H1 (cell line): ENCODE measurements around the gene PRKCA. TPM values are rescaled to one million over a fixed set of nuclear protein-coding genes. Genes with fewer than 3 reads are reported as not detected.

Source experiments
- CTCF ChIA-PET: fragments of 300-600 bp; sonication (Branson Sonifier 250); formaldehyde crosslinking; loops from one replicate; lab custom pipeline; 2021; ENCODE audit not compliant: partially characterized antibody; lab: Charles Lee
- POLR2A ChIA-PET: fragments of 300-600 bp; sonication (Branson Sonifier 250); formaldehyde crosslinking; loops from one replicate; lab custom pipeline; 2021; ENCODE audit warnings: inconsistent platforms; ENCODE audit not compliant: partially characterized antibody; lab: Charles Lee
- DNase-seq, 2 experiments: peaks; one replicate each; pipeline versions ENCODE4 v3.0.0 to v3.0.0-alpha.2; 2010 to 2022; ENCODE audit warnings: low spot score in 2 of 2, low read depth in 1 of 2, mixed read lengths in 1 of 2
- FAIRE-seq: peaks from 2 replicates; lab custom pipeline; 2011; peaks lifted over from hg19 to GRCh38; lab: Jason Lieb, UNC
- H2AFZ ChIP-seq: 2 replicates; pipeline ENCODE4 v1.8.1; 2012; ENCODE audit warnings: low read length, inconsistent platforms
- H2AK5ac ChIP-seq: 2 replicates; pipeline ENCODE4 v1.6.1; 2013; ENCODE audit warnings: low read depth, low read length
- H2BK120ac ChIP-seq: replicated peaks from 2 replicates; pipeline ENCODE3; 2013; ENCODE audit warnings: low read depth, low read length, inconsistent platforms
- H2BK12ac ChIP-seq: 2 replicates; pipeline ENCODE4 v1.6.1; 2013; ENCODE audit warnings: low read depth, low read length
- H2BK15ac ChIP-seq: 2 replicates; pipeline ENCODE4 v1.6.1; 2013; ENCODE audit warnings: low read length
- H2BK20ac ChIP-seq: 2 replicates; pipeline ENCODE4 v1.6.1; 2013; ENCODE audit warnings: low read length
- H2BK5ac ChIP-seq: 2 replicates; pipeline ENCODE4 v1.6.1; 2013; ENCODE audit warnings: low read depth, low read length
- H3K14ac ChIP-seq: 2 replicates; pipeline ENCODE4 v1.6.1; 2013; ENCODE audit warnings: inconsistent platforms; ENCODE audit not compliant: insufficient read length
- H3K18ac ChIP-seq: 2 replicates; pipeline ENCODE4 v1.6.1; 2013; ENCODE audit warnings: low read length; ENCODE audit errors: extremely low read depth
- H3K23ac ChIP-seq: 2 replicates; pipeline ENCODE4 v1.6.1; 2013; ENCODE audit warnings: inconsistent platforms; ENCODE audit not compliant: insufficient read length
- H3K23me2 ChIP-seq: 2 replicates; pipeline ENCODE4 v1.6.1; 2013; ENCODE audit warnings: low read depth, low read length
- H3K27ac ChIP-seq: 2 replicates; pipeline ENCODE4 v1.6.1; 2011; ENCODE audit warnings: low read depth, low read length, inconsistent platforms
- H3K27me3 ChIP-seq, 4 experiments: replicated peaks in 1 of 4; 1 replicate in 1 of 4; 2 replicates in 3 of 4; pipeline versions ENCODE4 v1.6.1 to v1.8.1; 2011 to 2013; ENCODE audit warnings: low read length in 3 of 4, mild to moderate bottlenecking in 3 of 4, inconsistent platforms in 2 of 4, mixed read lengths in 2 of 4, moderate library complexity in 1 of 4; ENCODE audit not compliant: control insufficient read depth in 3 of 4, insufficient read depth in 3 of 4; ENCODE audit errors: extremely low read depth in 1 of 4
- H3K36me3 ChIP-seq, 4 experiments: 2 replicates each; pipeline versions ENCODE4 v1.6.1 to v1.8.1; 2011 to 2013; ENCODE audit warnings: mild to moderate bottlenecking in 4 of 4, low read length in 3 of 4, moderate library complexity in 2 of 4, control low read depth in 1 of 4, inconsistent platforms in 1 of 4; ENCODE audit not compliant: insufficient read depth in 4 of 4, control insufficient read depth in 2 of 4
- H3K4ac ChIP-seq: replicated peaks from 2 replicates; pipeline ENCODE3; 2013; ENCODE audit warnings: low read length, low read depth, mixed read lengths, inconsistent platforms; ENCODE audit not compliant: insufficient read length
- H3K4me1 ChIP-seq, 4 experiments: replicated peaks in 1 of 4; 1 replicate in 1 of 4; 2 replicates in 3 of 4; pipeline versions ENCODE4 v1.6.1 to v1.8.1; 2011 to 2013; ENCODE audit warnings: low read length in 3 of 4, inconsistent platforms in 2 of 4, mixed read lengths in 1 of 4; ENCODE audit not compliant: insufficient read depth in 4 of 4, control insufficient read depth in 3 of 4
- H3K4me2 ChIP-seq, 2 experiments: 2 replicates each; pipeline versions ENCODE4 v1.6.1 to v1.8.1; 2011 to 2013; ENCODE audit warnings: low read depth in 2 of 2, low read length in 2 of 2, control low read depth in 1 of 2, inconsistent platforms in 1 of 2, mild to moderate bottlenecking in 1 of 2; ENCODE audit not compliant: insufficient read depth in 1 of 2
- H3K4me3 ChIP-seq, 4 experiments: fragments of 200-600, 300-600 bp in 1 of 4; sonication (generic), shearing (Covaris generic), sonication (Bioruptor Twin) in 1 of 4; 2 replicates each; pipeline versions ENCODE4 v1.5.1 to v1.8.1; 2011 to 2016; ENCODE audit warnings: low read length in 4 of 4, low read depth in 3 of 4, control low read depth in 2 of 4, inconsistent platforms in 2 of 4, mild to moderate bottlenecking in 2 of 4, mixed read lengths in 1 of 4, moderate library complexity in 1 of 4; ENCODE audit not compliant: insufficient read depth in 2 of 4; ENCODE audit errors: extremely low read depth in 1 of 4
- H3K56ac ChIP-seq: replicated peaks from 2 replicates; pipeline ENCODE3; 2013; ENCODE audit warnings: low read depth, mild to moderate bottlenecking, mixed read lengths, low read length, inconsistent platforms; ENCODE audit not compliant: insufficient read length
- H3K79me1 ChIP-seq: 2 replicates; pipeline ENCODE4 v1.6.1; 2013; ENCODE audit warnings: low read depth, low read length, control low read depth
- H3K79me2 ChIP-seq, 2 experiments: 2 replicates each; pipeline versions ENCODE4 v1.6.1 to v1.8.1; 2012 to 2013; ENCODE audit warnings: low read length in 2 of 2, mild to moderate bottlenecking in 2 of 2, inconsistent platforms in 1 of 2; ENCODE audit not compliant: insufficient read depth in 2 of 2, control insufficient read depth in 1 of 2
- H3K9ac ChIP-seq, 4 experiments: replicated peaks in 1 of 4; 1 replicate in 1 of 4; 2 replicates in 3 of 4; pipeline versions ENCODE4 v1.6.1 to v1.8.1; 2011 to 2013; ENCODE audit warnings: low read depth in 3 of 4, low read length in 3 of 4, control low read depth in 2 of 4, mild to moderate bottlenecking in 2 of 4, moderate library complexity in 2 of 4, inconsistent platforms in 1 of 4; ENCODE audit errors: extremely low read depth in 1 of 4
- H3K9me3 ChIP-seq, 2 experiments: 2 replicates each; pipeline versions ENCODE4 v1.6.1 to v1.8.1; 2012 to 2013; ENCODE audit warnings: mild to moderate bottlenecking in 2 of 2, moderate library complexity in 2 of 2, control low read depth in 1 of 2, inconsistent platforms in 1 of 2, low read depth in 1 of 2, low read length in 1 of 2, mixed read lengths in 1 of 2; ENCODE audit not compliant: insufficient read depth in 2 of 2
- H4K20me1 ChIP-seq, 2 experiments: replicated peaks in 1 of 2; 2 replicates each; pipeline versions ENCODE3 to v1.8.1; 2011 to 2013; ENCODE audit warnings: inconsistent platforms in 2 of 2, low read length in 2 of 2, mild to moderate bottlenecking in 1 of 2; ENCODE audit not compliant: insufficient read depth in 2 of 2, control insufficient read depth in 1 of 2
- H4K5ac ChIP-seq: 2 replicates; pipeline ENCODE4 v1.6.1; 2013; ENCODE audit warnings: low read length, low read depth, mixed read lengths, inconsistent platforms; ENCODE audit not compliant: insufficient read length
- H4K8ac ChIP-seq: 2 replicates; pipeline ENCODE4 v1.8.0; 2013; ENCODE audit warnings: mild to moderate bottlenecking, moderate library complexity, low read length, inconsistent platforms; ENCODE audit not compliant: insufficient read depth; ENCODE audit errors: extremely low read depth
- H4K91ac ChIP-seq: replicated peaks from 2 replicates; pipeline ENCODE3; 2013; ENCODE audit warnings: low read length, mixed read lengths, inconsistent platforms; ENCODE audit not compliant: insufficient read length
- KDM5A ChIP-seq: fragments of 200-600 bp; IDR thresholded peaks from 2 replicates; pipeline ENCODE4 v1.7.1; 2012; ENCODE audit warnings: mild to moderate bottlenecking, low read length, inconsistent platforms, mixed read lengths
- SAP30 ChIP-seq: fragments of 300-600 bp; sonication (generic); IDR thresholded peaks from 2 replicates; pipeline ENCODE4 v1.7.1; 2012; ENCODE audit warnings: low read length, moderate library complexity, mild to moderate bottlenecking, inconsistent platforms; ENCODE audit not compliant: insufficient read depth, insufficient replicate concordance
- polyA plus RNA-seq, 7 experiments: library from polyadenylated mRNA; depleted of rRNA in 3 of 7; stranded (reverse) in 5 of 7; unstranded in 2 of 7; fragments of >200 nt in 5 of 7; fragments of 200-250 nt in 2 of 7; gene quantifications; 1 replicate in 5 of 7; 2 replicates in 1 of 7; 4 replicates in 1 of 7; pipeline versions ENCODE4 v1.2.1 to v1.2.3, GENCODE V29; 2011 to 2013; ENCODE audit warnings: missing spikeins in 2 of 7, mixed read lengths in 2 of 7
- total RNA-seq: library from RNA; stranded (reverse); fragmentation: NEBNext Ultra II Directional; extraction: Animal tissue kit (Norgen Biotek cat#: 25700); gene quantifications from 2 replicates; pipeline ENCODE4 v1.2.1, GENCODE V29; 2021
- TF ChIP-seq, protein P1 (sequence below): IDR thresholded peaks from 2 replicates; pipeline ENCODE4 v1.6.1; 2012; ENCODE audit warnings: low read length, inconsistent platforms
- TF ChIP-seq, protein P2 (sequence below): IDR thresholded peaks from 2 replicates; pipeline ENCODE4 v1.6.1; 2011; ENCODE audit warnings: low read length, improper control_type of control experiment

PRKCA gene
- total and polyA plus RNA-seq, 2 of the 8 experiments (the other 6 are each of a cell fraction or from before 2014, with no cell fraction given) = 5.8 to 17.8 TPM

DNA sequence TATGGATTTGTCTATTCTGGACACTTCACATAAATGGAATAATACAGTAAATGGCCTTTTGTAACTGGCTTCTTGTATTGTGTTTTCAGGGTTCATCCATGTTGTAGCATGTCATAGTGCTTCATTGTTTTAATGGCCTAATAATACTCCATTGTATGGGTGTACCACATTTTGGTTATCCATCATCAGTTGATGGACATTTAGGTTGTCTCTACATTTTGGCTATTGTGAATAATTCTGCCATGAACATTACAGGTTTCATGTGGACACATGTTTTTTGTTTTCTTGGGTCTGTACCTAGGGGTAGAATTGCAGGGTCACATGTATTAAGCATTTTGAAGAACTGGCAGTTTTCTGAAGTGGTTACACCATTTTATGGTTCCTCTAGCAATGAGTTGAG lies 309.0 kb downstream of the PRKCA start:
- Histone ChIP-seq H3K79me1 (no peaks in the 10 kb centered on the region; the same call in 1 of the 2 replicates), H3K9ac (no peak overlapping the region), H2BK5ac (no peak overlapping the region), H4K20me1 (no peaks in the 10 kb centered on the region), H3K56ac (no peak overlapping the region), H3K27me3 (no peaks in the 10 kb centered on the region), H3K9me3 (peaks cover 2 to 6% of the 10 kb centered on the region in 2 experiments; a peak in 2 of 4 replicates), H3K4me1 (peaks cover 0 to 2% (median 0%) of the 10 kb centered on the region in 4 experiments; a peak in 1 of 7 replicates), H3K4ac (no peak overlapping the region), H3K18ac (no peak overlapping the region), H3K23me2 (no peaks in the 10 kb centered on the region), H3K79me2 (no peaks in the 10 kb centered on the region), H4K5ac (no peak overlapping the region), H4K8ac (no peak overlapping the region), H2BK20ac (no peak overlapping the region), H3K14ac (no peak overlapping the region), H2AFZ (no peak overlapping the region), H3K27ac (no peak overlapping the region), H3K4me2 (no peak overlapping the region), H3K23ac (no peak overlapping the region), H3K36me3 (no peaks in the 10 kb centered on the region), H4K91ac (no peak overlapping the region), H3K4me3 (no peak overlapping the region), H2BK120ac (no peak overlapping the region), H2BK15ac (no peak overlapping the region), H2BK12ac (no peak overlapping the region), H2AK5ac (no peak overlapping the region)
- CTCF ChIA-PET = interaction anchor here (1.3 kb wide), 1 partner anchor 63 kb away, joined by 3 read pairs; no protein-coding TSS in a partner anchor
- DNase-seq = no peak
- no peak for FAIRE-seq
- TF ChIP-seq KDM5A = no peak
- TF ChIP-seq, protein P1, sequence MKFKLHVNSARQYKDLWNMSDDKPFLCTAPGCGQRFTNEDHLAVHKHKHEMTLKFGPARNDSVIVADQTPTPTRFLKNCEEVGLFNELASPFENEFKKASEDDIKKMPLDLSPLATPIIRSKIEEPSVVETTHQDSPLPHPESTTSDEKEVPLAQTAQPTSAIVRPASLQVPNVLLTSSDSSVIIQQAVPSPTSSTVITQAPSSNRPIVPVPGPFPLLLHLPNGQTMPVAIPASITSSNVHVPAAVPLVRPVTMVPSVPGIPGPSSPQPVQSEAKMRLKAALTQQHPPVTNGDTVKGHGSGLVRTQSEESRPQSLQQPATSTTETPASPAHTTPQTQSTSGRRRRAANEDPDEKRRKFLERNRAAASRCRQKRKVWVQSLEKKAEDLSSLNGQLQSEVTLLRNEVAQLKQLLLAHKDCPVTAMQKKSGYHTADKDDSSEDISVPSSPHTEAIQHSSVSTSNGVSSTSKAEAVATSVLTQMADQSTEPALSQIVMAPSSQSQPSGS = no peak
- no peak for TF ChIP-seq SAP30
- TF ChIP-seq, protein P2, sequence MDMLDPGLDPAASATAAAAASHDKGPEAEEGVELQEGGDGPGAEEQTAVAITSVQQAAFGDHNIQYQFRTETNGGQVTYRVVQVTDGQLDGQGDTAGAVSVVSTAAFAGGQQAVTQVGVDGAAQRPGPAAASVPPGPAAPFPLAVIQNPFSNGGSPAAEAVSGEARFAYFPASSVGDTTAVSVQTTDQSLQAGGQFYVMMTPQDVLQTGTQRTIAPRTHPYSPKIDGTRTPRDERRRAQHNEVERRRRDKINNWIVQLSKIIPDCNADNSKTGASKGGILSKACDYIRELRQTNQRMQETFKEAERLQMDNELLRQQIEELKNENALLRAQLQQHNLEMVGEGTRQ = no peak
- POLR2A ChIA-PET = no interaction called here
